Breast epithelium (tissue), 4 donors: Measurements from ENCODE around the gene IRX4. TPM values are rescaled to one million over a fixed set of nuclear protein-coding genes. Genes with fewer than 3 reads are reported as not detected.

Experiments
- DNase-seq, 2 donors: peaks; one replicate each; pipeline ENCODE4 v3.0.0-alpha.2; 2019; ENCODE audit warnings: low spot score in 2 of 2
- H3K27ac ChIP-seq, 2 donors: fragments of 200-600 bp; sonication (generic) in 1 of 2; one replicate each; pipeline ENCODE4 v1.5.1; 2016 to 2019; ENCODE audit warnings: mild to moderate bottlenecking in 1 of 2
- H3K27me3 ChIP-seq, 2 donors: fragments of 200-600 bp; sonication (generic) in 1 of 2; one replicate each; pipeline versions ENCODE4 v1.5.1 to v1.6.0; 2017 to 2019; ENCODE audit warnings: control low read depth in 1 of 2, mild to moderate bottlenecking in 1 of 2
- H3K36me3 ChIP-seq: fragments of 200-600 bp; one replicate; pipeline ENCODE4 v1.5.1; 2019
- H3K4me1 ChIP-seq, 2 donors: fragments of 200-600 bp; sonication (generic); one replicate each; pipeline ENCODE4 v1.5.1; 2016 to 2019; ENCODE audit warnings: control low read depth in 1 of 2
- H3K4me3 ChIP-seq, 3 donors: fragments of 200-600 bp; sonication (generic); 1 replicate in 2 of 3; 2 replicates in 1 of 3; pipeline ENCODE4 v1.5.1; 2016 to 2019; ENCODE audit warnings: mild to moderate bottlenecking in 3 of 3, moderate library complexity in 2 of 3
- H3K9me3 ChIP-seq, 2 donors: fragments of 200-600 bp; sonication (generic) in 1 of 2; one replicate each; pipeline ENCODE4 v1.5.1; 2016 to 2019; ENCODE audit warnings: control low read depth in 1 of 2
- CTCF ChIP-seq, 3 donors: fragments of 450-650 bp; IDR thresholded peaks; one replicate each; pipeline ENCODE4 v1.5.1; 2016 to 2017; ENCODE audit warnings: antibody characterized with exemption in 3 of 3, mild to moderate bottlenecking in 3 of 3, moderate library complexity in 3 of 3
- POLR2A ChIP-seq: fragments of 450-650 bp; IDR thresholded peaks from one replicate; pipeline ENCODE4 v1.6.1; 2016; ENCODE audit warnings: antibody characterized with exemption, mild to moderate bottlenecking, moderate library complexity
- POLR2AphosphoS5 ChIP-seq, 3 donors: sonication (generic); formaldehyde crosslinking; IDR thresholded peaks; one replicate each; pipeline ENCODE4 v1.6.1; 2017; ENCODE audit warnings: antibody characterized with exemption in 3 of 3
- intact Hi-C: fragments of 100-400 bp; cut with DNase I; formaldehyde crosslinking; loops from one replicate; pipeline ENCODE4 v1.15.1; 2023; ENCODE audit warnings: low total_unique reads
- total RNA-seq, 3 donors: library from RNA; depleted of rRNA; stranded (reverse); fragments of >200 nt; gene quantifications; one replicate each; pipeline ENCODE4 v1.1.0, GENCODE V29; 2016

Gene IRX4
- total RNA-seq, 3 donors from 2014 or later = 0.64 to 9.5 (median 2.6) TPM

- TF ChIP-seq CTCF (IDR thresholded peaks at IDR 0.05) = no peak
- TF ChIP-seq POLR2AphosphoS5 (IDR thresholded peaks at IDR 0.05) = no peak
- no peak for TF ChIP-seq POLR2A
- intact Hi-C loops = no loop called here
- Histone ChIP-seq H3K27me3 (peaks cover 0 to 10% of the 10 kb centered on the region in 2 donors), H3K36me3 (no peaks in the 10 kb centered on the region), H3K27ac (no peak overlapping the region), H3K4me1 (no peaks in the 10 kb centered on the region), H3K4me3 (no peak overlapping the region), H3K9me3 (peaks cover 0 to 3% of the 10 kb centered on the region in 2 donors)
- DNase-seq = no peak
Observed at GRCh38 chr5:1896602-1897376, 14.1 kb upstream of the IRX4 start.

GRCh38 chr5:1895739-1896420 lies 13.2 kb upstream of the IRX4 start:
- peaks cover 0 to 10% of the 10 kb centered on the region in 2 donors for H3K27me3 ChIP-seq
- TF ChIP-seq CTCF (IDR thresholded peaks at IDR 0.05) (no peak), POLR2A (no peak), POLR2AphosphoS5 (IDR thresholded peaks at IDR 0.05) (no peak)
- no peak for DNase-seq
- H3K4me3 ChIP-seq = no peak overlapping the region
- intact Hi-C loops = no loop called here
- no peaks in the 10 kb centered on the region for H3K36me3 ChIP-seq
- no peaks in the 10 kb centered on the region for H3K4me1 ChIP-seq
- no peaks in the 10 kb centered on the region for H3K9me3 ChIP-seq
- no peak overlapping the region for H3K27ac ChIP-seq

GRCh38 chr5:1894243-1894642 lies 11.5 kb upstream of the IRX4 start:
- no peak overlapping the region for H3K4me3 ChIP-seq
- no peaks in the 10 kb centered on the region for H3K4me1 ChIP-seq
- no peak for DNase-seq
- no peaks in the 10 kb centered on the region for H3K36me3 ChIP-seq
- H3K27me3 ChIP-seq = peaks cover 0 to 19% of the 10 kb centered on the region in 2 donors
- no peak for TF ChIP-seq CTCF (IDR thresholded peaks at IDR 0.05)
- TF ChIP-seq POLR2AphosphoS5 (IDR thresholded peaks at IDR 0.05) = no peak
- TF ChIP-seq POLR2A = no peak
- no peak overlapping the region for H3K27ac ChIP-seq
- intact Hi-C loops = no loop called here
- no peaks in the 10 kb centered on the region for H3K9me3 ChIP-seq

GRCh38 chr5:1893754-1894153 lies 11.0 kb upstream of the IRX4 start:
- no peak for DNase-seq
- intact Hi-C loops = no loop called here
- H3K27me3 ChIP-seq = peaks cover 0 to 19% of the 10 kb centered on the region in 2 donors
- H3K27ac ChIP-seq = no peak overlapping the region
- no peak overlapping the region for H3K4me3 ChIP-seq
- no peaks in the 10 kb centered on the region for H3K36me3 ChIP-seq
- H3K4me1 ChIP-seq = no peaks in the 10 kb centered on the region
- H3K9me3 ChIP-seq = no peaks in the 10 kb centered on the region
- TF ChIP-seq POLR2A (no peak), POLR2AphosphoS5 (IDR thresholded peaks at IDR 0.05) (no peak)

GRCh38 chr5:1892685-1893445 lies 10.1 kb upstream of the IRX4 start:
- Histone ChIP-seq H3K4me1 (no peaks in the 10 kb centered on the region), H3K9me3 (no peaks in the 10 kb centered on the region), H3K27me3 (peaks cover 0 to 26% of the 10 kb centered on the region in 2 donors), H3K27ac (no peak overlapping the region), H3K4me3 (no peak overlapping the region), H3K36me3 (no peaks in the 10 kb centered on the region)
- intact Hi-C loops = no loop called here
- no peak for DNase-seq
- TF ChIP-seq POLR2A (no peak), CTCF (IDR thresholded peaks at IDR 0.05) (no peak)
